Psoas muscle (tissue), 8 donors: ENCODE data around the gene ZNF451. TPM values are rescaled to one million over a fixed set of nuclear protein-coding genes. Genes with fewer than 3 reads are reported as not detected.

Experiments used
- ATAC-seq, 4 donors: fragments of 200-7000 bp; cut with Tn5 transposase; one replicate each; pipeline ENCODE4 v1.9.1; 2020; ENCODE audit warnings: moderate library complexity in 3 of 4, mild to moderate bottlenecking in 2 of 4
- DNase-seq, 2 donors: peaks; one replicate each; pipeline ENCODE4 v3.0.0-alpha.2; 2020
- H3K27ac ChIP-seq: fragments of 200-600 bp; one replicate; pipeline ENCODE4 v1.8.0; 2022
- H3K27me3 ChIP-seq, 3 donors: fragments of 200-600 bp in 1 of 3; one replicate each; pipeline versions ENCODE4 v1.6.1 to v1.8.0; 2013 to 2022; ENCODE audit warnings: low read length in 2 of 3, mild to moderate bottlenecking in 2 of 3, moderate library complexity in 1 of 3; ENCODE audit not compliant: insufficient read depth in 3 of 3
- H3K36me3 ChIP-seq, 2 donors: fragments of 200-600 bp in 1 of 2; one replicate each; pipeline versions ENCODE4 v1.6.1 to v1.8.0; 2013 to 2022; ENCODE audit warnings: low read depth in 1 of 2, mild to moderate bottlenecking in 1 of 2, moderate library complexity in 1 of 2; ENCODE audit not compliant: insufficient read depth in 1 of 2
- H3K4me1 ChIP-seq: fragments of 200-600 bp; one replicate; pipeline ENCODE4 v1.8.0; 2022
- H3K4me3 ChIP-seq: fragments of 200-600 bp; one replicate; pipeline ENCODE4 v1.8.0; 2022; ENCODE audit warnings: mild to moderate bottlenecking
- H3K9me3 ChIP-seq: fragments of 200-600 bp; one replicate; pipeline ENCODE4 v1.8.0; 2022
- CTCF ChIP-seq: fragments of 200-600 bp; IDR thresholded peaks from one replicate; pipeline ENCODE4 v1.8.0; 2022; ENCODE audit warnings: antibody characterized with exemption
- WGBS, 3 donors: extraction: QIAGEN DNeasy Blood & Tissue Kit; methylation state at CpG; one replicate each; pipeline versions ENCODE4 v1.1.6 to v1.1.7; 2013; 5-methylcytosine and 5-hydroxymethylcytosine counted together
- intact Hi-C, 2 donors: fragments of 100-400 bp; cut with DNase I; formaldehyde crosslinking; loops; one replicate each; pipeline versions ENCODE4 v1.11.0 to v1.14.2; 2022
- polyA plus RNA-seq, 3 donors: library from polyadenylated mRNA; stranded (reverse); fragments of 200-250 nt; gene quantifications; one replicate each; pipeline ENCODE4 v1.2.3, GENCODE V29; 2013
- total RNA-seq, 4 donors: library from RNA; stranded (reverse); fragmentation: NEBNext Ultra II Directional in 2 of 4; extraction: Animal tissue kit (Norgen Biotek cat#: 25700) in 2 of 4; gene quantifications; one replicate each; pipeline versions ENCODE4 v1.2.1 to v1.2.4, GENCODE V29; 2021 to 2023
- donor health status: healthy with polysubstance abuse.
- donor health status: DM: no; HTN: no; CAD: no; lungs with moderate emphysema.
- donor health status: Bipolar disorder and iron deficiency.
- donor health status: healthy.
- donor health status: DM: yes; HTN: yes; CAD: no.
- donor health status: DM: no; HTN: no; CAD: no.
- donor health status: DM: no; HTN: no; CAD: no.
- donor health status: DM: yes; HTN: yes; CAD: no.

ZNF451 gene
- total and polyA plus RNA-seq, 7 donors = 6.3 to 27.6 (median 20.4) TPM

GRCh38 chr6:57048577-57048976 lies 41.4 kb upstream of the ZNF451 start:
- DNase-seq (no peak), ATAC-seq (no peak)
- intact Hi-C loops = loop anchor here in 1 of 2 donors (5.0 to 10.0 kb wide), 2 partner anchors 44 to 266 kb away; partner anchors contain the start of genes PRIM2 and ZNF451
- WGBS, 3 donors = 68 to 76% (median 72%) methylated on average over 5 of the region's 5 CpGs
- Histone ChIP-seq H3K27ac (no peak overlapping the region), H3K27me3 (no peaks in the 10 kb centered on the region), H3K4me3 (no peak overlapping the region), H3K9me3 (no peaks in the 10 kb centered on the region), H3K4me1 (peaks cover 3% of the 10 kb centered on the region), H3K36me3 (peaks cover 2 to 44% of the 10 kb centered on the region in 2 donors)
- TF ChIP-seq CTCF = no peak

- TF ChIP-seq CTCF = no peak
- ATAC-seq (no peak), DNase-seq (no peak)
- no peaks in the 10 kb centered on the region for H3K4me1 ChIP-seq
- H3K36me3 ChIP-seq = peaks cover 0 to 78% of the 10 kb centered on the region in 2 donors
- H3K27me3 ChIP-seq = no peaks in the 10 kb centered on the region
- no peak overlapping the region for H3K4me3 ChIP-seq
- H3K9me3 ChIP-seq = no peaks in the 10 kb centered on the region
- intact Hi-C loops = no loop called here
- no peak overlapping the region for H3K27ac ChIP-seq
- 77 to 82% (median 78%) methylated on average over 3 of the region's 3 CpGs for WGBS, 3 donors
These were observed 26.1 kb upstream of the ZNF451 start for GRCh38 chr6:57063847-57064246.

GRCh38 chr6:57064809-57065208 lies 25.2 kb upstream of the ZNF451 start:
- DNase-seq = no peak
- H3K4me1 ChIP-seq = no peaks in the 10 kb centered on the region
- H3K9me3 ChIP-seq = no peaks in the 10 kb centered on the region
- no peak overlapping the region for H3K27ac ChIP-seq
- TF ChIP-seq CTCF = no peak
- no peak for ATAC-seq
- H3K27me3 ChIP-seq = no peaks in the 10 kb centered on the region
- 66 to 79% (median 77%) methylated on average over 1 of the region's 1 CpG for WGBS, 3 donors
- intact Hi-C loops = no loop called here
- H3K36me3 ChIP-seq = peaks cover 0 to 68% of the 10 kb centered on the region in 2 donors
- H3K4me3 ChIP-seq = no peak overlapping the region

- intact Hi-C loops = no loop called here
- Histone ChIP-seq H3K4me1 (no peaks in the 10 kb centered on the region), H3K9me3 (no peaks in the 10 kb centered on the region), H3K4me3 (no peak overlapping the region), H3K36me3 (peaks cover 0 to 44% of the 10 kb centered on the region in 2 donors), H3K27ac (no peak overlapping the region), H3K27me3 (no peaks in the 10 kb centered on the region)
- WGBS, 3 donors = 97% methylated on average over 1 of the region's 1 CpG
- DNase-seq (no peak), ATAC-seq (no peak)
- TF ChIP-seq CTCF = no peak
These were observed 21.9 kb upstream of the ZNF451 start for GRCh38 chr6:57068061-57068460.

GRCh38 chr6:57069228-57069627 lies 20.8 kb upstream of the ZNF451 start:
- H3K27ac ChIP-seq = no peak overlapping the region
- intact Hi-C loops = no loop called here
- H3K36me3 ChIP-seq = peaks cover 3 to 39% of the 10 kb centered on the region in 2 donors
- no peaks in the 10 kb centered on the region for H3K4me1 ChIP-seq
- no peaks in the 10 kb centered on the region for H3K9me3 ChIP-seq
- ATAC-seq = no peak
- no peak for DNase-seq
- WGBS, 3 donors = 69 to 73% (median 70%) methylated on average over 4 of the region's 4 CpGs
- H3K27me3 ChIP-seq = no peaks in the 10 kb centered on the region
- H3K4me3 ChIP-seq = no peak overlapping the region
- TF ChIP-seq CTCF = no peak
